Tibial nerve (tissue), 4 donors: ENCODE data around the gene ZNF804B. TPM values are rescaled to one million over a fixed set of nuclear protein-coding genes. Genes with fewer than 3 reads are reported as not detected.

Source experiments
- DNase-seq, 2 donors: peaks; one replicate each; pipeline ENCODE4 v3.0.0-alpha.2; 2019; ENCODE audit warnings: low spot score in 2 of 2
- H3K27ac ChIP-seq, 4 donors: fragments of 200-600 bp; sonication (generic) in 3 of 4; one replicate each; pipeline ENCODE4 v1.5.1; 2017 to 2019; ENCODE audit warnings: mild to moderate bottlenecking in 1 of 4
- H3K27me3 ChIP-seq, 2 donors: fragments of 200-600 bp; sonication (generic) in 1 of 2; one replicate each; pipeline versions ENCODE4 v1.5.1 to v1.6.0; 2017 to 2019
- H3K36me3 ChIP-seq, 3 donors: fragments of 200-600 bp; sonication (generic); one replicate each; pipeline ENCODE4 v1.5.1; 2018 to 2019
- H3K4me1 ChIP-seq, 4 donors: fragments of 200-600 bp; sonication (generic) in 3 of 4; one replicate each; pipeline ENCODE4 v1.5.1; 2017 to 2019
- H3K4me3 ChIP-seq, 4 donors: fragments of 200-600 bp; sonication (generic) in 3 of 4; one replicate each; pipeline ENCODE4 v1.5.1; 2017 to 2019; ENCODE audit warnings: mild to moderate bottlenecking in 1 of 4, moderate library complexity in 1 of 4
- H3K9me3 ChIP-seq, 4 donors: fragments of 200-600 bp; sonication (generic) in 3 of 4; one replicate each; pipeline ENCODE4 v1.5.1; 2017 to 2019
- CTCF ChIP-seq, 5 experiments: fragments of 200-600 bp in 3 of 5; fragments of 450-650 bp in 2 of 5; sonication (generic) in 3 of 5; IDR thresholded peaks; one replicate each; pipeline ENCODE4 v1.5.1; 2016 to 2019; ENCODE audit warnings: antibody characterized with exemption in 5 of 5, mild to moderate bottlenecking in 3 of 5, moderate library complexity in 2 of 5
- EP300 ChIP-seq, 2 donors: sonication (generic); formaldehyde crosslinking; IDR thresholded peaks; one replicate each; pipeline ENCODE4 v1.6.1; 2017; ENCODE audit warnings: antibody characterized with exemption in 2 of 2, mild to moderate bottlenecking in 1 of 2
- POLR2A ChIP-seq, 2 donors: fragments of 450-650 bp; IDR thresholded peaks; one replicate each; pipeline ENCODE4 v1.6.1; 2017; ENCODE audit warnings: antibody characterized with exemption in 2 of 2, mild to moderate bottlenecking in 2 of 2, moderate library complexity in 2 of 2
- WGBS, 2 donors: methylation state at CpG; one replicate each; pipeline ENCODE4 v1.1.5; 2018; 5-methylcytosine and 5-hydroxymethylcytosine counted together
- total RNA-seq, 4 donors: library from RNA; depleted of rRNA; stranded (reverse); fragments of >200 nt; gene quantifications; one replicate each; pipeline ENCODE4 v1.1.0, GENCODE V29; 2016

Gene ZNF804B
- total RNA-seq, 4 donors from 2014 or later = 0.21 to 0.22 TPM; not detected in 2

- Histone ChIP-seq H3K36me3 (no peaks in the 10 kb centered on the region), H3K4me3 (no peak overlapping the region), H3K4me1 (peaks cover 0 to 21% (median 0%) of the 10 kb centered on the region in 4 donors), H3K9me3 (no peaks in the 10 kb centered on the region), H3K27me3 (no peaks in the 10 kb centered on the region), H3K27ac (no peak overlapping the region)
- WGBS, 2 donors = 44 to 49% methylated on average over 4 of the region's 4 CpGs
- TF ChIP-seq EP300 (IDR thresholded peaks at IDR 0.05) (no peak), CTCF (IDR thresholded peaks at IDR 0.05) (no peak), POLR2A (IDR thresholded peaks at IDR 0.05) (no peak)
- DNase-seq = no peak
Measured at GRCh38 chr7:89028319-89028718, 268.8 kb downstream of the ZNF804B start.

- no peak overlapping the region for H3K4me3 ChIP-seq
- whole genome bisulfite sequencing, 2 donors = 60 to 65% methylated on average over 2 of the region's 2 CpGs
- DNase-seq = no peak
- H3K9me3 ChIP-seq = no peaks in the 10 kb centered on the region
- no peaks in the 10 kb centered on the region for H3K36me3 ChIP-seq
- H3K27me3 ChIP-seq = no peaks in the 10 kb centered on the region
- H3K4me1 ChIP-seq = peaks cover 0 to 17% (median 0%) of the 10 kb centered on the region in 4 donors
- TF ChIP-seq CTCF (IDR thresholded peaks at IDR 0.05) (no peak), POLR2A (IDR thresholded peaks at IDR 0.05) (no peak), EP300 (IDR thresholded peaks at IDR 0.05) (no peak)
- H3K27ac ChIP-seq = no peak overlapping the region
Measured at GRCh38 chr7:89029864-89030263, 270.4 kb downstream of the ZNF804B start.

- H3K27ac ChIP-seq = no peak overlapping the region
- no peaks in the 10 kb centered on the region for H3K27me3 ChIP-seq
- no peaks in the 10 kb centered on the region for H3K36me3 ChIP-seq
- WGBS, 2 donors = 93 to 100% methylated on average over 1 of the region's 1 CpG
- H3K4me1 ChIP-seq = no peaks in the 10 kb centered on the region
- no peak for TF ChIP-seq CTCF (IDR thresholded peaks at IDR 0.05)
- no peak for TF ChIP-seq POLR2A (IDR thresholded peaks at IDR 0.05)
- no peak for TF ChIP-seq EP300 (IDR thresholded peaks at IDR 0.05)
- H3K9me3 ChIP-seq = peaks cover 0 to 15% (median 3%) of the 10 kb centered on the region in 4 donors
- no peak overlapping the region for H3K4me3 ChIP-seq
- DNase-seq = no peak
Measured at GRCh38 chr7:89041240-89041639, 281.7 kb downstream of the ZNF804B start.

GRCh38 chr7:89042940-89043339 is 283.4 kb downstream of the ZNF804B start:
- H3K9me3 ChIP-seq = peaks cover 0 to 15% (median 3%) of the 10 kb centered on the region in 4 donors
- no peak for TF ChIP-seq EP300 (IDR thresholded peaks at IDR 0.05)
- TF ChIP-seq POLR2A (IDR thresholded peaks at IDR 0.05) = no peak
- TF ChIP-seq CTCF (IDR thresholded peaks at IDR 0.05) = no peak
- no peak overlapping the region for H3K27ac ChIP-seq
- 53 to 68% methylated on average over 3 of the region's 3 CpGs for WGBS, 2 donors
- H3K36me3 ChIP-seq = no peaks in the 10 kb centered on the region
- no peak for DNase-seq
- no peak overlapping the region for H3K4me3 ChIP-seq
- no peaks in the 10 kb centered on the region for H3K4me1 ChIP-seq
- H3K27me3 ChIP-seq = no peaks in the 10 kb centered on the region

DNA sequence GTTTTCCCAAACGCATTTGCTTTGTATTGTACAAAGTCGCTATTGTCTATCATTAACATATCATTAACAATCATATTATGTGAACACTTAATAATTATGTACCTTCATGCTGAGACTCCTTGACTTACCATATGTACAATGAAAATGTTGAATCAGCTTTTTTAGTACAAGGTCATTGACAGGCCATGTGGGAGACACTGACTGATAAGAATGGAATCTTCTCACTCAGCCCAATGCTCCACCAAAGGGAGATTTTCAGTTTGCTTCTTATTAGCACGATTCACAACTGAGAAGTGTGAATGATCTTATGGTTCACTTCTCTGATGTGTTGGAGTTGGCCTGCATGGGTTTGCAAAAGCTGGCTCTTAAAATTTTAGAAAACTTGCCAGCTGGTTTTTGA is 289.5 kb downstream of the ZNF804B start:
- no peak for TF ChIP-seq POLR2A (IDR thresholded peaks at IDR 0.05)
- no peak for TF ChIP-seq EP300 (IDR thresholded peaks at IDR 0.05)
- TF ChIP-seq CTCF (IDR thresholded peaks at IDR 0.05) = no peak

More for the DNA sequence above, 289.5 kb downstream of the ZNF804B start:
- Histone ChIP-seq H3K9me3 (no peaks in the 10 kb centered on the region), H3K27ac (no peak overlapping the region), H3K4me1 (no peaks in the 10 kb centered on the region), H3K36me3 (no peaks in the 10 kb centered on the region), H3K27me3 (no peaks in the 10 kb centered on the region), H3K4me3 (no peak overlapping the region)
- no peak for DNase-seq
- 75 to 79% methylated on average over 3 of the region's 3 CpGs for WGBS, 2 donors
